Measurements from ENCODE around the gene ZNF134. TPM values are rescaled to one million over a fixed set of nuclear protein-coding genes. Genes with fewer than 3 reads are reported as not detected.

ZNF134 gene
- 1 to 10 TPM; 4.5 to 9.8 (median 5.8) TPM for total RNA-seq
- polyA plus RNA-seq, result 1 to 10 TPM; 2.3 to 7.1 TPM

- H3K27ac ChIP-seq, result no peak within 1 kb of the TSS
- H3K4me1 ChIP-seq, result peaks cover 0 to 9% (median 0%) of the 10 kb centered on the region in 3 donors
- H3K27me3 ChIP-seq, result no peaks in the 10 kb centered on the region
- peak; percentile 100 for ATAC-seq
- FAIRE-seq, result no peak
- intact Hi-C loops (cut with DNase I), result no loop called here
- peaks cover 0 to 8% (median 2%) of the 10 kb centered on the region in 4 donors for H3K9me3 ChIP-seq
- peak within 1 kb of the TSS; percentile 97 to 100 (median 100) for H3K4me3 ChIP-seq
- TF ChIP-seq CTCF (IDR thresholded peaks at IDR 0.05), result no peak
- WGBS, 2 donors, result 2% methylated on average over 64 of the region's 64 CpGs
- H3K36me3 ChIP-seq, result peaks cover 0 to 14% (median 5%) of the 10 kb centered on the region in 3 donors
- DNase-seq, result peak; percentile 86 to 95 (median 91)
Observed at GRCh38 chr19:57613941-57614743, at the start of gene ZNF134. TSS of gene ZNF134 (plus strand) at chr19:57614242. CDS start at chr19:57619469, 5,227 bp downstream.

- no peak for TF ChIP-seq CTCF (IDR thresholded peaks at IDR 0.05)
- FAIRE-seq (no peak), DNase-seq (no peak), ATAC-seq (no peak)
- H3K36me3 ChIP-seq, result no peaks in the 10 kb centered on the region
- 46 to 49% methylated on average over 7 of the region's 7 CpGs for WGBS, 2 donors
- peaks cover 0 to 10% (median 1%) of the 10 kb centered on the region in 4 donors for H3K9me3 ChIP-seq
- no peaks in the 10 kb centered on the region for H3K4me1 ChIP-seq
- no peak overlapping the region for H3K4me3 ChIP-seq
- H3K27me3 ChIP-seq, result no peaks in the 10 kb centered on the region
- H3K27ac ChIP-seq, result no peak overlapping the region
- intact Hi-C loops (cut with DNase I), result no loop called here
Observed at GRCh38 chr19:57566396-57567265, 47.4 kb upstream of the ZNF134 start.

- FAIRE-seq (no peak), ATAC-seq (no peak), DNase-seq (no peak)
- Histone ChIP-seq H3K36me3 (peaks cover 6 to 34% (median 27%) of the 10 kb centered on the region in 3 donors), H3K27me3 (no peaks in the 10 kb centered on the region), H3K4me3 (no peak overlapping the region), H3K9me3 (peaks cover 0 to 24% (median 0%) of the 10 kb centered on the region in 4 donors), H3K27ac (no peak overlapping the region), H3K4me1 (no peaks in the 10 kb centered on the region)
- no peak for TF ChIP-seq CTCF (IDR thresholded peaks at IDR 0.05)
- intact Hi-C loops (cut with DNase I), result no loop called here
Observed at GRCh38 chr19:57570707-57571106, 43.3 kb upstream of the ZNF134 start.

GRCh38 chr19:57572415-57572947 is 41.6 kb upstream of the ZNF134 start:
- Histone ChIP-seq H3K27ac (no peak overlapping the region), H3K4me3 (no peak overlapping the region), H3K27me3 (no peaks in the 10 kb centered on the region), H3K36me3 (peaks cover 6 to 35% (median 28%) of the 10 kb centered on the region in 3 donors), H3K9me3 (peaks cover 0 to 20% (median 0%) of the 10 kb centered on the region in 4 donors), H3K4me1 (no peaks in the 10 kb centered on the region)
- 99 to 100% methylated on average over 3 of the region's 3 CpGs for WGBS, 2 donors
- intact Hi-C loops (cut with DNase I), result no loop called here
- no peak for ATAC-seq
- TF ChIP-seq CTCF (IDR thresholded peaks at IDR 0.05), result no peak
- no peak for DNase-seq
- no peak for FAIRE-seq

All from pancreas (tissue), 10 donors.